ENCODE measurements around the gene H19.

Gene H19

GRCh38 chr11:2031058-2031457 lies 33.4 kb upstream of the H19 start:
- H3K4me3 ChIP-seq (ENCODE audit: low read depth, low read length), result no peak overlapping the region
- in situ Hi-C loops (cut with HindIII; ENCODE audit: low sequenced_read_pairs), result no loop called here
- no peak for DNase-seq (ENCODE audit: low read depth, low spot score)
- TF ChIP-seq CTCF (IDR thresholded peaks at IDR 0.05; ENCODE audit: low read depth, low read length), result no peak

- no peak for TF ChIP-seq CTCF (IDR thresholded peaks at IDR 0.05; ENCODE audit: low read depth, low read length)
- no peak for DNase-seq (ENCODE audit: low read depth, low spot score)
- no peak overlapping the region for H3K4me3 ChIP-seq (ENCODE audit: low read depth, low read length)
- in situ Hi-C loops (cut with HindIII; ENCODE audit: low sequenced_read_pairs), result no loop called here
These were observed 30.1 kb upstream of the H19 start for GRCh38 chr11:2027708-2028107.

GRCh38 chr11:2015025-2015424 lies 17.4 kb upstream of the H19 start:
- H3K4me3 ChIP-seq (ENCODE audit: low read depth, low read length), result no peak overlapping the region
- TF ChIP-seq CTCF (IDR thresholded peaks at IDR 0.05; ENCODE audit: low read depth, low read length), result no peak

GRCh38 chr11:2012440-2012839 lies 14.8 kb upstream of the H19 start:
- in situ Hi-C loops (cut with HindIII; ENCODE audit: low sequenced_read_pairs), result no loop called here
- DNase-seq (ENCODE audit: low read depth, low spot score), result no peak
- TF ChIP-seq CTCF (IDR thresholded peaks at IDR 0.05; ENCODE audit: low read depth, low read length), result no peak
- no peak overlapping the region for H3K4me3 ChIP-seq (ENCODE audit: low read depth, low read length)

More at GRCh38 chr11:2015025-2015424, 17.4 kb upstream of the H19 start:
- DNase-seq (ENCODE audit: low read depth, low spot score), result no peak
- in situ Hi-C loops (cut with HindIII; ENCODE audit: low sequenced_read_pairs), result no loop called here

- no peak overlapping the region for H3K4me3 ChIP-seq (ENCODE audit: low read depth, low read length)
- TF ChIP-seq CTCF (IDR thresholded peaks at IDR 0.05; ENCODE audit: low read depth, low read length), result no peak
- in situ Hi-C loops (cut with HindIII; ENCODE audit: low sequenced_read_pairs), result no loop called here
- DNase-seq (ENCODE audit: low read depth, low spot score), result no peak
These were observed 6.8 kb upstream of the H19 start for GRCh38 chr11:2004466-2004865.

- DNase-seq (ENCODE audit: low read depth, low spot score), result no peak
- no peak overlapping the region for H3K4me3 ChIP-seq (ENCODE audit: low read depth, low read length)
- TF ChIP-seq CTCF (IDR thresholded peaks at IDR 0.05; ENCODE audit: low read depth, low read length), result no peak
- in situ Hi-C loops (cut with HindIII; ENCODE audit: low sequenced_read_pairs), result no loop called here
These were observed 5.2 kb upstream of the H19 start for GRCh38 chr11:2002807-2003206.

Measured in astrocyte of the spinal cord (primary cell).